K562 (cell line): Measurements from ENCODE around the gene COL23A1. TPM values are rescaled to one million over a fixed set of nuclear protein-coding genes. Genes with fewer than 3 reads are reported as not detected.

Source experiments
- DIDO1 ChIP-seq: fragments of 450-650 bp; IDR thresholded peaks from 2 replicates; pipeline ENCODE4 v1.6.1; 2016; ENCODE audit warnings: low read depth, missing biosample characterization, missing genetic modification characterization
- ETS2 ChIP-seq: IDR thresholded peaks from 2 replicates; pipeline ENCODE4 v1.6.1; 2016; ENCODE audit warnings: borderline replicate concordance, missing genetic modification characterization, mild to moderate bottlenecking, moderate library complexity, missing compliant biosample characterization; ENCODE audit not compliant: poor library complexity, severe bottlenecking
- GABPB1 ChIP-seq: sonication (generic); formaldehyde crosslinking; IDR thresholded peaks from 2 replicates; pipeline ENCODE4 v1.8.0; 2022; ENCODE audit warnings: mild to moderate bottlenecking, missing genetic modification reagents
- GATAD2B ChIP-seq: fragments of 450-650 bp; IDR thresholded peaks from 2 replicates; pipeline ENCODE4 v1.6.1; 2017; ENCODE audit warnings: mild to moderate bottlenecking, borderline replicate concordance
- LCOR ChIP-seq: sonication (generic); formaldehyde crosslinking; IDR thresholded peaks from 2 replicates; pipeline ENCODE4 v1.8.0; 2022; ENCODE audit warnings: mild to moderate bottlenecking, missing genetic modification reagents
- MBD2 ChIP-seq: sonication (generic); IDR thresholded peaks from 2 replicates; pipeline ENCODE4 v1.6.1; 2016; ENCODE audit warnings: low read depth, borderline replicate concordance
- MTA3 ChIP-seq: fragments of 450-650 bp; formaldehyde crosslinking; IDR thresholded peaks from 2 replicates; pipeline ENCODE4 v1.6.1; 2017; ENCODE audit warnings: mild to moderate bottlenecking, borderline replicate concordance
- NFIC ChIP-seq: fragments of 450-650 bp; IDR thresholded peaks from 2 replicates; pipeline ENCODE4 v1.6.1; 2017; ENCODE audit warnings: mild to moderate bottlenecking, inconsistent platforms
- PML ChIP-seq: IDR thresholded peaks from 2 replicates; pipeline ENCODE4 v1.6.1; 2012; ENCODE audit warnings: low read length, inconsistent platforms
- RAD51 ChIP-seq: fragments of 450-650 bp; IDR thresholded peaks from 2 replicates; pipeline ENCODE4 v1.7.1; 2016; ENCODE audit warnings: low read depth, mild to moderate bottlenecking, borderline replicate concordance
- STAG1 ChIP-seq: sonication (generic); formaldehyde crosslinking; IDR thresholded peaks from 2 replicates; pipeline ENCODE4 v1.5.0; 2020; ENCODE audit warnings: missing genetic modification reagents, borderline replicate concordance
- TEAD1 ChIP-seq, 2 experiments: fragments of 450-650 bp in 1 of 2; sonication (generic) in 1 of 2; formaldehyde crosslinking; IDR thresholded peaks; 2 replicates each; pipeline versions ENCODE4 v1.4.0 to v1.8.0; 2020 to 2022; ENCODE audit warnings: mild to moderate bottlenecking in 2 of 2, missing genetic modification reagents in 1 of 2
- ZBTB7A ChIP-seq: IDR thresholded peaks from 2 replicates; pipeline ENCODE4 v1.6.1; 2011; ENCODE audit warnings: low read depth, mild to moderate bottlenecking, low read length, moderate library complexity, borderline replicate concordance; ENCODE audit not compliant: control insufficient read depth
- ZEB2 ChIP-seq: fragments of 450-650 bp; IDR thresholded peaks from 2 replicates; pipeline ENCODE4 v1.6.1; 2016
- ZFX ChIP-seq: sonication (generic); formaldehyde crosslinking; IDR thresholded peaks from 2 replicates; pipeline ENCODE4 v1.8.0; 2022; ENCODE audit warnings: mild to moderate bottlenecking, missing genetic modification reagents, moderate library complexity
- ZNF263 ChIP-seq: sonication (generic); formaldehyde crosslinking; IDR thresholded peaks from 2 replicates; pipeline ENCODE4 v1.8.0; 2022; ENCODE audit warnings: mild to moderate bottlenecking, missing genetic modification reagents, borderline replicate concordance
- polyA plus RNA-seq, 8 experiments: library from polyadenylated mRNA; depleted of rRNA in 4 of 8; stranded (reverse) in 5 of 8; unstranded in 3 of 8; fragments of >200 nt; fragmentation: Nextera tagmentation in 2 of 8; fragmentation: Illumina TruSeq in 1 of 8; extraction: Ambion mirVana in 2 of 8; extraction: Trizol in 1 of 8; gene quantifications; 2 replicates each; pipeline versions ENCODE4 v1.2.1 to v1.2.3, GENCODE V29; 2011 to 2014; ENCODE audit warnings: inconsistent platforms in 1 of 8, missing spikeins in 1 of 8
- total RNA-seq, 7 experiments: library from RNA; depleted of rRNA in 6 of 7; stranded (reverse); fragments of >200 nt in 6 of 7; fragmentation: Illumina TruSeq in 2 of 7; extraction: Trizol in 2 of 7; gene quantifications; 2 replicates each; pipeline versions ENCODE4 v1.2.1 to v1.2.3, GENCODE V29; 2011 to 2021; ENCODE audit warnings: low replicate concordance in 1 of 7
- TF ChIP-seq, protein P1 (sequence below): IDR thresholded peaks from 2 replicates; pipeline ENCODE4 v1.6.1; 2011; ENCODE audit not compliant: insufficient read length; ENCODE audit errors: extremely low read depth
- TF ChIP-seq, protein P2 (sequence below): fragments of 250-450 bp; sonication (Bioruptor Pico); IDR thresholded peaks from 2 replicates; pipeline ENCODE4 v1.8.0; 2021; ENCODE audit warnings: moderate library complexity, mild to moderate bottlenecking, inconsistent platforms
- TF ChIP-seq, protein P3 (sequence below): sonication (generic); formaldehyde crosslinking; IDR thresholded peaks from 2 replicates; pipeline ENCODE4 v1.8.0; 2022; ENCODE audit warnings: missing genetic modification reagents, mild to moderate bottlenecking, borderline replicate concordance
- TF ChIP-seq, protein P4 (sequence below): fragments of 250-450 bp; sonication (Bioruptor Pico); IDR thresholded peaks from 2 replicates; pipeline ENCODE4 v1.5.0; 2021
- TF ChIP-seq, protein P5 (sequence below): sonication (generic); formaldehyde crosslinking; IDR thresholded peaks from 2 replicates; pipeline ENCODE4 v1.8.1; 2022; ENCODE audit warnings: missing genetic modification reagents

Gene COL23A1
- total and polyA plus RNA-seq, 9 of the 15 experiments (the other 6 are each of a cell fraction or from before 2014, with no cell fraction given), result 0.09 TPM; not detected in 8

DNA sequence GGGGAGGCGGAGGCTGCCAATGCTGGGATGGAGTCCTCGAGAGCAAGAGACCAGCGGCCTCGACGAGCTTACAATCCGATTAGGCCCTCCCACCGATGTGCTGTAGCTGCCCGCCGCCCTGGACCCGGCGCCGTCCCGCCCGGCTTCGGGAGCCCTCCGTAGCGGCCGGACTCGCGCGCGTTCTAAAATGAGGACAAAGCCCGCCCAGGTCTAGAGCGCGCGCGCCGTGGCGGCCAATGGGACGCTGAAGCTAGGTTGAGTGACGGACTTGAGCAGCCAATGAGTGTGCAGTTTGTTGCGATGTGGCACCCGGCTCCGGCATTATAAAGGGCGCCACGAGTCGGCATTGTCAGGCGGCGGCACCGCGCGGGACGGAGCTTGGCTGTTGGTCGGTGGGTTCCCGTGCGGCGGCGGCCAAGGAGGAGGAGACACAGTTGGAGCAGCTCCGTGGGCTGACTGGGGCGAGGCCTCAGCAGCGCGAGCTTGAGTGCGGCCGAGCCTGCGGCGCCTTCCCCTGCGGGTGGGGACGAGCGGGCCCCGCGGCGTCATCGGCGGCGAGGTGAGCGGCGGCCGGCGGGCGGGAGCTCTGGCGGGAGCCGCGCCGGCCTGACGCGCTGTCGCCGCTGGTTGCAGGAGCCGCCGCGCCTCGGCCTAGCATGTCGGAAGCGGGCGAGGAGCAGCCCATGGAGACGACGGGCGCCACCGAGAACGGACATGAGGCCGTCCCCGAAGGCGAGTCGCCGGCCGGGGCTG is 385.8 kb downstream of the COL23A1 start, which contains the start of gene HNRNPAB (continued):
- TF ChIP-seq ZFX (CRISPR knock-in tag), result peak; percentile 81
- TF ChIP-seq NFIC, result peak; percentile 77
- TF ChIP-seq, protein P1, sequence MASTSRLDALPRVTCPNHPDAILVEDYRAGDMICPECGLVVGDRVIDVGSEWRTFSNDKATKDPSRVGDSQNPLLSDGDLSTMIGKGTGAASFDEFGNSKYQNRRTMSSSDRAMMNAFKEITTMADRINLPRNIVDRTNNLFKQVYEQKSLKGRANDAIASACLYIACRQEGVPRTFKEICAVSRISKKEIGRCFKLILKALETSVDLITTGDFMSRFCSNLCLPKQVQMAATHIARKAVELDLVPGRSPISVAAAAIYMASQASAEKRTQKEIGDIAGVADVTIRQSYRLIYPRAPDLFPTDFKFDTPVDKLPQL, result peak; percentile 73
- TF ChIP-seq, protein P2, sequence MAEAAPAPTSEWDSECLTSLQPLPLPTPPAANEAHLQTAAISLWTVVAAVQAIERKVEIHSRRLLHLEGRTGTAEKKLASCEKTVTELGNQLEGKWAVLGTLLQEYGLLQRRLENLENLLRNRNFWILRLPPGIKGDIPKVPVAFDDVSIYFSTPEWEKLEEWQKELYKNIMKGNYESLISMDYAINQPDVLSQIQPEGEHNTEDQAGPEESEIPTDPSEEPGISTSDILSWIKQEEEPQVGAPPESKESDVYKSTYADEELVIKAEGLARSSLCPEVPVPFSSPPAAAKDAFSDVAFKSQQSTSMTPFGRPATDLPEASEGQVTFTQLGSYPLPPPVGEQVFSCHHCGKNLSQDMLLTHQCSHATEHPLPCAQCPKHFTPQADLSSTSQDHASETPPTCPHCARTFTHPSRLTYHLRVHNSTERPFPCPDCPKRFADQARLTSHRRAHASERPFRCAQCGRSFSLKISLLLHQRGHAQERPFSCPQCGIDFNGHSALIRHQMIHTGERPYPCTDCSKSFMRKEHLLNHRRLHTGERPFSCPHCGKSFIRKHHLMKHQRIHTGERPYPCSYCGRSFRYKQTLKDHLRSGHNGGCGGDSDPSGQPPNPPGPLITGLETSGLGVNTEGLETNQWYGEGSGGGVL (CRISPR knock-in tag), result no peak
- no peak; the same call in 1 of the 2 replicates for TF ChIP-seq ZNF263
- TF ChIP-seq ETS2, result no peak
- no peak for TF ChIP-seq RAD51
- TF ChIP-seq, protein P3, sequence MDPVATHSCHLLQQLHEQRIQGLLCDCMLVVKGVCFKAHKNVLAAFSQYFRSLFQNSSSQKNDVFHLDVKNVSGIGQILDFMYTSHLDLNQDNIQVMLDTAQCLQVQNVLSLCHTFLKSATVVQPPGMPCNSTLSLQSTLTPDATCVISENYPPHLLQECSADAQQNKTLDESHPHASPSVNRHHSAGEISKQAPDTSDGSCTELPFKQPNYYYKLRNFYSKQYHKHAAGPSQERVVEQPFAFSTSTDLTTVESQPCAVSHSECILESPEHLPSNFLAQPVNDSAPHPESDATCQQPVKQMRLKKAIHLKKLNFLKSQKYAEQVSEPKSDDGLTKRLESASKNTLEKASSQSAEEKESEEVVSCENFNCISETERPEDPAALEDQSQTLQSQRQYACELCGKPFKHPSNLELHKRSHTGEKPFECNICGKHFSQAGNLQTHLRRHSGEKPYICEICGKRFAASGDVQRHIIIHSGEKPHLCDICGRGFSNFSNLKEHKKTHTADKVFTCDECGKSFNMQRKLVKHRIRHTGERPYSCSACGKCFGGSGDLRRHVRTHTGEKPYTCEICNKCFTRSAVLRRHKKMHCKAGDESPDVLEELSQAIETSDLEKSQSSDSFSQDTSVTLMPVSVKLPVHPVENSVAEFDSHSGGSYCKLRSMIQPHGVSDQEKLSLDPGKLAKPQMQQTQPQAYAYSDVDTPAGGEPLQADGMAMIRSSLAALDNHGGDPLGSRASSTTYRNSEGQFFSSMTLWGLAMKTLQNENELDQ, result no peak
- TF ChIP-seq TEAD1 (CRISPR knock-in tag; IDR thresholded peaks at IDR 0.05), result peak in 1 of 2 experiments; percentile 80; a peak in 1 of 4 replicates
- TF ChIP-seq ZEB2, result no peak
- TF ChIP-seq LCOR (CRISPR knock-in tag), result peak; percentile 46
- TF ChIP-seq GABPB1 (CRISPR knock-in tag), result peak; percentile 78; the same call in 1 of the 2 replicates
- TF ChIP-seq DIDO1 (tag), result no peak
- TF ChIP-seq MBD2, result peak; percentile 99
- TF ChIP-seq, protein P4, sequence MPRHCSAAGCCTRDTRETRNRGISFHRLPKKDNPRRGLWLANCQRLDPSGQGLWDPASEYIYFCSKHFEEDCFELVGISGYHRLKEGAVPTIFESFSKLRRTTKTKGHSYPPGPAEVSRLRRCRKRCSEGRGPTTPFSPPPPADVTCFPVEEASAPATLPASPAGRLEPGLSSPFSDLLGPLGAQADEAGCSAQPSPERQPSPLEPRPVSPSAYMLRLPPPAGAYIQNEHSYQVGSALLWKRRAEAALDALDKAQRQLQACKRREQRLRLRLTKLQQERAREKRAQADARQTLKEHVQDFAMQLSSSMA (CRISPR knock-in tag), result no peak
- peak; percentile 99 for TF ChIP-seq MTA3
- TF ChIP-seq STAG1 (CRISPR knock-in tag), result no peak
- TF ChIP-seq, protein P5, sequence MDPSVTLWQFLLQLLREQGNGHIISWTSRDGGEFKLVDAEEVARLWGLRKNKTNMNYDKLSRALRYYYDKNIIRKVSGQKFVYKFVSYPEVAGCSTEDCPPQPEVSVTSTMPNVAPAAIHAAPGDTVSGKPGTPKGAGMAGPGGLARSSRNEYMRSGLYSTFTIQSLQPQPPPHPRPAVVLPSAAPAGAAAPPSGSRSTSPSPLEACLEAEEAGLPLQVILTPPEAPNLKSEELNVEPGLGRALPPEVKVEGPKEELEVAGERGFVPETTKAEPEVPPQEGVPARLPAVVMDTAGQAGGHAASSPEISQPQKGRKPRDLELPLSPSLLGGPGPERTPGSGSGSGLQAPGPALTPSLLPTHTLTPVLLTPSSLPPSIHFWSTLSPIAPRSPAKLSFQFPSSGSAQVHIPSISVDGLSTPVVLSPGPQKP (CRISPR knock-in tag), result no peak
- TF ChIP-seq GATAD2B, result peak; percentile 62; the same call in 1 of the 2 replicates
- TF ChIP-seq ZBTB7A, result peak; percentile 24; the same call in 1 of the 2 replicates
- peak; percentile 93 for TF ChIP-seq PML
